Measurements from ENCODE around the gene C10orf53.

- TF ChIP-seq PBX3 (IDR thresholded peaks at IDR 0.05; ENCODE audit: insufficient replicate concordance, low read depth, low read length) = no peak
- no peak for TF ChIP-seq CTCF (IDR thresholded peaks at IDR 0.05 in 2 of 3, conservative IDR thresholded peaks at IDR 0.05 in 1 of 3; ENCODE audit: control insufficient read depth in 2 of 3, extremely low read depth in 1 of 3, insufficient read depth in 1 of 3, low read depth in 3 of 3, low read length in 3 of 3)
- TF ChIP-seq USF2 (IDR thresholded peaks at IDR 0.05; ENCODE audit: borderline replicate concordance, low read depth, low read length) = no peak
Measured at GRCh38 chr10:49634069-49634660, 45.3 kb upstream of the C10orf53 start.

Measured in GM12878 (cell line).